ENCODE results near the gene PCCB.
"Not testable (repeated sequence)": the region's sequence is repeated elsewhere in the genome, so short reads cannot be mapped to it uniquely, and the experiment has no call there.

The PCCB gene

DNA sequence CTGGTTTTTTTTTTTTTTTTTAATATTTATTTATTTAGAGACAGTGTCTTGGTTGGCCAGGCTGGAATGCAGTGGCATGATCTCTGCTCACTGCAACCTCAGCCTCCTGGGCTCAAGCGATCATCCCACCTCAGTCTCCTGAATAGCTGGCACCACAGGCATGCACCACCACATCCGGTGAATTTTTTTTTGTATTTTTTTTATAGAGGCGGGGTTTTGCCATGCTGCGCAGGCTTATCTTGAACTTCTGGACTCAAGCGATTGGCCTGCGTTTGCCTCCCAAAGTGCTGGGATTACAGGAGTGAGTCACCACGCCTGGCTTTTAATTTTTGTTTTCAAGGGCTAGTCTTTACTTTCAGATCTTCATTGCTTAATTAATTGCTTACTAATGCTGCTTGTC is 13.1 kb downstream of the PCCB start:
- DNase-seq (ENCODE audit: low spot score), result no peak

DNA sequence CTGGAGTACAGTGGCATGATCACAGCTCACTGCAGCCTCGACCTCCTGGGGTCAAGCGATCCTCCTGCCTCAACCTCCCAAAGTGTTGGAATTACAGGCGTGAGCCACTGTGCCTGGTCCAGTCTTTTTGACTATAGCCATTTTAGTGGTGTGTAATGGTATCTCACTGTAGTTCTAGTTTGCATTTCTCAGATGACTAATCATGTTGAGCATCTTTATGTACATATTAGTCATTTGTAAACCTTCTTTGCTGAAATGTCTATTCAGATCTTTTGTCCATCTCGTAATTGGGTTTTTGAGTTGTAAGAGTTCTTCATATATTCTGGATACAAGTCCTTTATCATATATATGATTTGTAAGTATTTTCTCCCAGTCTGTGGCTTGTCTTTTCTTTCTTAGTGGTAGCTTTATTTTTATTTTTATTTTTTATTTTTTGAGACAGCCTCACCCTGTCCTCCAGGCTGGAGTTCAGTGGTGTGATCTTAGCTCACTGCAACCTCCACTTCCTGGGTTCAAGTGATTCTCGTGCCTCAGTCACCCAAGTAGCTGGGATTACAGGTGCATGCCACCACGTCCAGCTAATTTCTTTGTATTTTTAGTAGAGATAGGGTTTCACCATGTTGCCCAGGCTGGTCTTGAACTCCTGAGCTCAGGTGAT is 16.5 kb downstream of the PCCB start:
- DNase-seq (ENCODE audit: low spot score), result not testable (repeated sequence)

DNA sequence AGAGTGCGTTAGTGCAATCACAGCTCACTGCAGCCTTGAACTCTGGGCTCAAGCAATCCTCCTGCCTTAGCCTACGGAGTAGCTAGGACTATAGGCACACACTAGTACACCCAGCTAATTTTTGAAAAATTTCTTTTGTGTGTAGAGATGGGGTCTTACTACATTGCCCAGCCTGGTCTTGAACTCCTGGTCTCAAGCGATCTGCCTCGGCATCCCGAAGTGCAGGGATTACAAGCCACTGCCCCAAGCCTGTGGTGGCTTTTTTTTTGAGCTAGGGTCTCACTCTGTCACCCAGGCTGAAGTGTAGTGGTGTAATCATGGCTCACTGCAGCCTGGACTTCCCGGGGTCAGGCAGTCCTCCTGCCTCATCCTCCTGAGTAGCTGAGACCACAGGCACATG is 17.1 kb downstream of the PCCB start:
- no peak for DNase-seq (ENCODE audit: low spot score)

DNA sequence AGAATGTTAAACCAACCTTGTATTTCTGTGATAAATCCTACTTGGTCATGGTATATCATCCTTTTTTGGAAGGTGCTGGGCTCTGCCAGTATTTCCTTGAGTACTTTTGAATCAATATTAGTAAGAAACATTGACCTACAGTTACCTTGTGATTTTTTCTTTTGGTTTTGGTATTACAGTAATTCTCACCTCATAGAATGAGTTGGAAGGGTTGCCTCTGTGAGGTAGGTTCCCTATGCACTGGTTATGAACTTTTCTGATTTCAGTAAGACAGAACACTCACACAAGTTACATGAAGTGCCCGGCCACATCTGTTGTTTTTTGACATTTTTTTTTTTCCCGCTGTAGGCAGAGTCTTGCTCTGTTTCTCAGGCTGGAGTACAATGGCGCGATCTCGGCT is 20.0 kb downstream of the PCCB start:
- no peak for DNase-seq (ENCODE audit: low spot score)

DNA sequence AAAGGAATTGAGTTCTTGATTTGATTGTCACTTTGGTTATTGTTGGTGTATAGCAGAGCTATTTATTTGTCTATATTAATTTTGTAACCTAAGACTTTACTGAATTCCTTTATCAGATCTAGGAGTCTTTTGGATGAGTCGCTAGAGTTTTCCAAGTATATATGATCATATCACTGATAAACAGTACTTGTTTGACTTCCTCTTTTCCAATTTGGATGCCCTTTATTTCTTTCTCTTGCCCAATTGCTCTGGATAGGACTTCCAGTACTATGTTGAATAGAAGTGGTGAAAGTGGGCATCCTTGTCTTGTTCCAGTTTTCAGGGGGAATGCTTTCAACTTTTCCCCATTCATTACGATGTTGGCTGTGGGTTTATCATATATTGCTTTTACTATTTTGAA is 21.5 kb downstream of the PCCB start:
- DNase-seq (ENCODE audit: low spot score), result not testable (repeated sequence)

DNA sequence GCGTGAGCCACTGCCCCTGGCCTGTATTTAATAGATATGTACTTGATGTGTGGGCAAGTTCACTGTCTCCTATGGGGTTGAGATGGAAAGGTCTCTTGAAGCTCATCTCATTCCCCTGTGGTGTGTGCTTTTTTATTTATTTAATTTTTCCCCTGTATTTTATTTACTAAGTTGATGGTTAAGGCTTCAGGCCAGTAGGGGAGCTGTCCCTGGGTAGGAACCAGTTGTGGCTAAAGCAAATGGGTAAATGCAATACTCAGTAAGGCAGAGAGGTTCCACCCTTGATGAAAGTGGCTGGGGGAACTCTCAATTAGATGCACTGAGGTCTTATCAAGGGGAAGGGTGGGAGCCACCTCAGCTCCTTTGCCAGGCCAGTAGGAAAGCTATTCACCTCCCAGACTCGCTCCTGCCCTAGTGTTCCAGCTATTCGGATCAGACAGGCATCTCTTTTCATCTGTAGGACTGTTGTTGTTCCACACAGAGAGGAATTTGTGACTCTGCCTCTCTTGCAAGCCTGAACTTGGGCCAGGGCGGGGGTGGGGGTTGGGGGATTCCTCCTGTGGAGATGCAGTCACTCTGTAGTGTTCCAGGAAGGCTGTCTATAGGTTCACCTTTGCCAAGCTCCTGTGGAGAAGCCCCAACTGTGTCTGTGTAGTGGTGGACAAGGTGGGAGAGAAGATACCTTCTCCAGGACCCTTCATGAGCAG is 26.1 kb downstream of the PCCB start:
- DNase-seq (ENCODE audit: low spot score), result no peak

DNA sequence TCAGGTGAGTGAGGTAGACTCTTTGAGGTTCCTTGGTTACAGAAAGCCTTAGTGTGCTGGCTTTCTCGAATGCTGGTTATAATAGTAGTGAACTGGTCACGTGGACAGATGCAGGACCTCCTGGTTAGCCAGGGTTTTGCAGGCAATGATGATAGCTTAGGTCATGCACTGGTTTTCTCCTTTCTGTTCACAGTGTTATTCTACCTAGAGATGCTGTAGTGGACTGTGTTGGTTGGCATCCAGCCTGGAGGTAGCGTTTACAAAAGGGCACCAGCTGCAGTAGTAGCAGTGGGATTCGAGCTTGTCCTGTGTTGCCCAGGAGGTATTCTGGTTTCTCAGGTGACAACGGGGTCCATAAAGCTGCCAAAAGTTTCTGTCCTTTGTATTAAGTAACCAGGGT is 27.0 kb downstream of the PCCB start:
- no peak for DNase-seq (ENCODE audit: low spot score)

DNA sequence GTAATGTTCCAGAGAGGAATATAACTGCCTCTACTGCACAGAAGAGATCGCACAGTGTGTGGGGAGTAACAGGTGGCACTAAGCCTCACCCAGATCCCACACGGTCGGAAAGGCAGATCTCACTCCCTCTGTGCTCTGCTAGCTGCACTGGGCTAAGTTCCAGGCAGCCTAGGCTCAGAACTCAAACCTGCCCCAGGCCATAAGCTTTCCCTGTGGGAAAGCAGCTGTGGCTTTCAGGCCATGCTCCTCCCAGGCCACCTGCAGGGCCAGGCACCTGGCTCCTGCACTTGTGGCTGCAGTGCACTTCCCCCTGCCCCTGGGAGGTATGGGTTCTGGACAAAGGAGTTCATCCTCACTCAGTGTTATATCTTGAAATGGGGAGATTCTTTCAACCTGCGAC is 27.5 kb downstream of the PCCB start:
- DNase-seq (ENCODE audit: low spot score), result no peak

DNA sequence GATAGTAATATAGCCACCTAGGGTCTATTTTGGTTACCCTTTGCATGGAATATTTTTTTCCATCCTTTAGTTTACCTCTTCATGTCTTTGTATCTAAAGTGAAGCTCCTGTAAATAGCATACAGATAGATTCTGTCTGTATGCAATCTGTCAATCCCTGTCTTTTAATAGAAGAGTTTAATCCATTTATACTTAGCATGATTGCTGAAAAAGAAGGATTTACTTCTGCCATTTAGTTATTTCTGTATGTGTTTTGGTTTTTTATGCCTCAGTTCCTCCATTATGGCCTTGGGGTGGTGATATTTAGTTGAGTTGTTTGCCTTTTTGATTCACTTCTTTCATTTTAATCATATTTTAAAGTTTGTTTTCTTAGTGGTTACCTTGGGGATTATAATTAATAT is 29.0 kb downstream of the PCCB start:
- DNase-seq (ENCODE audit: low spot score), result no peak

DNA sequence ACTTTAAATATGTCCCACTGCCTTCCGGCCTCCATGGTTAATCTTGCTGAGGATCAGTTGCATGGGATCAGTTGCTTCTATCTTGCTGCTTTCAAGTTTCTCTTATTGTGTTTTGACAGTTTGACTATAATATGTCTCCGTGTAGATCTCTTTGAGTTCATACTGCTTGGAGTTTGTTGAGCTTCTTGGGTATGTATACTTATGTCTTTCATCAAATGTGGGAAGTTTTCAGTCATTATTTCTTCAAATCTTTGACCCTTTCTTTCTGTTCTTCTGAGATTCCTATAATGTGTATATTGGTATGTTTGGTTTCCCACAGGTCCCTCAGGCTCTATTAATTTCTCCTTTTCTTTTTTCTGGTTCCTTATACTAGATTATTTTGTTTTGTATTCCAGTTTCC is 30.8 kb downstream of the PCCB start:
- DNase-seq (ENCODE audit: low spot score), result no peak

DNA sequence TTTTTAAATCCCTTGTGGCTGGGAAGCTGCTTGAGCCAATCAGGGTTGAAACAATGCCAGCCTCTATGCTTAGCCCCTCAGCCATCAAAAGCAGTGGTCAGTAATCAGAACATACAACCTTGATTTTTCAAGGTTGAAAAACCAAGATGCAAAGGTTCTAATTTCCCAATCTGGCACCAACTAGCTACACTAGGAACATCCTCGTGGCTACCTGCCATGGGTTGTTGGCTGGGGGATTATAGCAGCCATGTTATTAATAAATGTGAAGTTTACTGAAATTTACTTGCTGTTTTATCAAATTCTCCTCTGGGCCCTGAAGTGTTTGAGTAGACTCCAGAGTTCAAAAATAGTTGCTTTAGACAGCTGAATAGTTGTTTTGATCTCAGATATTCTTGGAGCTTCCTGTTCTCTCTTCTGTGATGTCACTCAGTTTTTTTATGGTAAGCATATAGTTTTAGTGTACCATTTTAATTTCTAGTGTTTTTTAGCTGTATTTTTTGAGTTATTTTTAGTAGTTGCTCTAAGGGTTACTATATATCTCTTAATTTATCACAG is 31.9 kb downstream of the PCCB start:
- DNase-seq (ENCODE audit: low spot score), result no peak

DNA sequence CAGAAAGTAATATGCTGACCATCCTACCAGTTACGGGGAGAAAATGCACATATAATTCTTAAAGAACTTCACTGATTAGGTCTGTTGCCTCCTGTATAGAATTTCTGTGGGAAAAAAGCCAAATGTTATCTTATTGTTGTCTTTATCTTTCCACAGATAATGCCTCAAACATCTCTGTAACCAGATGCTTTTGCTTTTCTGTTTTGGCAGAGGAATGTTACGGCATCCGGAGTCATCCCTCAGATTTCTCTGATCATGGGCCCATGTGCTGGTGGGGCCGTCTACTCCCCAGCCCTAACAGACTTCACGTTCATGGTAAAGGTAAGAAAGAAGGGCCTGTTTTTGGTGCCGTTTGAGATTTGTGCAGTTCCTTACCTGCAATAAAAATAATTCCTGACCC is 33.5 kb downstream of the PCCB start:
- no peak for DNase-seq (ENCODE audit: low spot score)

DNA sequence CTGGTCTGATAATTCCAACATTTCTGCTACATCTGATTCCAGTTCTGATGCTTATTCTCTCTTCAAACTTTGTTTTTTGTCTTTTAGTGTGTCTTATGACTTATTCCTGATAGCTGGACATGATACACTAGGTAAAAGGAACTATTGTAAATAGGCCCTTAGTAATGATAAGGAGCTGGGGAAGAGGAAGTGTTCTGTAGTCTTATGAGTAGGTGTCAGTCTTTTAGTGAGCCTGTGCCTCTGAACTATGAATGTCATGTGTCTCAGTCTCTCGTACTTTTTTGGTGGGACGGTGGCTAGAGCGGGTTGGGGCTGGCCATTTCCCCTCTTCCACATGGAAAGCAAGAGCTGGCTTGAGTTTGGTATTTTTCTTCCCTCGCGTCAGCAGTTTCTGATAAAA is 41.2 kb downstream of the PCCB start:
- no peak for DNase-seq (ENCODE audit: low spot score)

DNA sequence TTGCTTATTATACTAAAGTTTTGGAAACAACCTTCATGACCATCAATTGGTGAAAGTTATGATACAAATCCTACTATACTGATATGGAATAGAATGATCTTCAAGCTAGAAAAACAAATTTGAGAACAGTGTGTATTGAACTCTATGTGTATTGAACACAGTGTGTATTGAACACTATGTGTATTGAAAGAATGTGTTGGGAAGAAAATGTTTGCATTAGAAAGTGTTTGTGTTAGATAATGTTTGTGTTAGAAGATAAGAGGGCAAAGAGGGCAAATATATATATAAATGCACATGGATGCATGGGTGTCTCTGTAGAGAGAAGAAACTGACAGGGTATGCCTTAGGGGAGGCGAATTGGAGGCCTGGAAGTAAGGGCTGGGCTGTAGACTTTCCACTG is 42.4 kb downstream of the PCCB start:
- DNase-seq (ENCODE audit: low spot score), result no peak

DNA sequence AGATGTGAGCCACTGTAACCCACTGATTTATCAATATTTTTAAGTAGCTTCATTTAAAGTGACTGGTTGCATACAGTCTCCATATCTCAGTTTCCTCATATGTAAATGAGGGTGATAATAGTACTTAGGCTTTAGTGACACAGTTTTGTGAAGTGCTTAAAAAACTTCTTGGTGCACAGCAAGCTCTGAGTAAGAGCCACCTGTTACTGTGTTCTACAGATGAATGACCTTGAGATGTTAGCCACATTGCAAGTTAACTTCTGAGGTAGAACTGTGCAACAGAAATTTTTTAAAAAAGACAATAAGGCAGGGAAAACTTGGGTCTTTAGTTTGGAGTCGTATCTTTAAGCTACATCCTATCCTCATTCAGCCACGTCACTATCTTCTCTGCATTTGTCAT is 43.1 kb downstream of the PCCB start:
- DNase-seq (ENCODE audit: low spot score), result no peak

DNA sequence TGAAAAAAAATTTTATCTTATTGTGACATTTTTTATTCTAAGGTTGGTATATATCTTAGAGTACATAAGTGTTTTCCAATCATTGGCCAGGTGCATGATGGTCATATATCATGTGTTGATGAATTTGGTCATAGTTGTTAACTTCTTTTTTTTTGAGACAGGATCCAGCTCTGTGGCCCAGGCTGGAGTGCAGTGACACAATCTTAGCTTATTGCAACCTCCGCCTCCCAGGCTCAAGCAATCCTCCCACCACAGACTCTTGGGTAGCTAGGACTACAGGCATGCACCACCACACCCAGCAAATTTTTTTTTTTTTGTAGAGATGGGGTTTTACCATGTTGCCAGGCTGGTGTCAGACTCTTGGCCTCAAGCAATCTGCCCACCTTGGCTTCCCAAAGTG is 44.0 kb downstream of the PCCB start:
- DNase-seq (ENCODE audit: low spot score), result no peak

DNA sequence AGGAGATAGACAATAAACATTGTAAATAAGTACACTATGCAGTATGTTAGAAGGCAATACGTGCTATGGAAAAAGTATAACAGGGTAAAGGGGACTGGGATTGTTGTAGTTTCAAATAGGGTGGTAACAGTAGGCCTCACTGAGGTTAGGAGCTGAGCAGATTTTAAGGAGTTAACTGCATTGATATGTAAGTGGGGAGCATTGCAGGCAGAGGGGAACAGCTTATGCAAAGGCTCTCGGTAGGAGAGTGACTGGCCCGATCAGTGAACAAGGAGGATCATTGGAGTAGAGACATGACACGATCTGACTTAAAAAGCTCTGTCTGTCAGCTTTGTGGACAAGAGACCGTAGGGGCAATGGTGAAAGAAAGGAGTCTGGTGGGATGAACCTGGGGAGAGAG is 46.8 kb downstream of the PCCB start:
- no peak for DNase-seq (ENCODE audit: low spot score)

DNA sequence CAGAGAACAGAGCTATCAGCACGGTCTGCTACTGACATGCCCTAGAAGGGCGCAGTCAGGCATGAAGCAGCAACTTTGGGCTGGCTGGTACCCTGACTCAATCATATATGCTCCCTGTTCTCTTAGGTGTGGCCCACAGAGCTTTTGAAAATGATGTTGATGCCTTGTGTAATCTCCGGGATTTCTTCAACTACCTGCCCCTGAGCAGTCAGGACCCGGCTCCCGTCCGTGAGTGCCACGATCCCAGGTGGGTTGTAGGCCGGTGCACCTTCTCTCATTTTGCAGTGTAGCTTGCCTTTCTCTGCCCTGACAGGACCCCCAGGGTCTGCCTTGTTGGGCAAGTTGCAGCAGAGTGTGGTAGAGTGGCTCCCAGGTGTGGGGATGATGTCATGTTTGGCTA is 47.7 kb downstream of the PCCB start:
- no peak for DNase-seq (ENCODE audit: low spot score)

DNA sequence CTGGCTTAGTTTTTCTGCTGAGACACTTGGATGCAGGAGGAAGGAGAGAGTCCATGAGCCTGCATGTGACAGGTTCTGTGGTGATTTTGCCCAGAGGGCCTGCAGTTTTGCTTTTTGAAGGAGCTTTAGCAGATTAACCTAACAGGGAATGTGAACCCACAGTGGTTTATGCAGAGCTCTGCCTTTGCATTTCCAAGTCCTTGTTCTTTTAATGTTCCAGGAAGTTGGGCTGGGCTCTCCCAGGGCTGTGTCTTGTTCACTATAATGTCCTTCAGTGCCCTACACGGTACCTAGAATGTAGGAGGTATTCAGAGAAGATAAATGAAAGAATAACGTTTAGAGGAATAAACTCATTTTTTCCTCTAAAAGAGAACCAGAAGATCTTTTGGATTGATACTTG is 50.3 kb downstream of the PCCB start:
- DNase-seq (ENCODE audit: low spot score), result no peak

DNA sequence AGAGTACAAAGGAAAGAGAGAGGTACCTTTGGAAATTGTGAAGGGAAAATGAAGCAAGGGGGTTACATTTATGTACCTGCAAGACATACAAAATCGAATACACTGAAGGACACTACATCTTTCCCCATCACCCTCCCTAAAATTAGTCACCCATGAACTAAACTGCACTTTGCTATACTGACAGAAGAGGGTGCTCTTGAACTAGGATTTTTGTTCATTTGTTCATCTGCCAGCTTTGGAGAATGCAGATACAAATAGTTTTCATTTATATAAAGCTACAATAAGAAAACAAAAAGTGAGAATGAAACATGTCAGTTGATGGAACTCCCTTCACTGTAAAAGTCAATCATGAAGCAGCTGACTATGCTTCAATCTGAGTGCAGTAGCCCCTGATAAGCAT is 55.7 kb downstream of the PCCB start:
- no peak for DNase-seq (ENCODE audit: low spot score)

DNA sequence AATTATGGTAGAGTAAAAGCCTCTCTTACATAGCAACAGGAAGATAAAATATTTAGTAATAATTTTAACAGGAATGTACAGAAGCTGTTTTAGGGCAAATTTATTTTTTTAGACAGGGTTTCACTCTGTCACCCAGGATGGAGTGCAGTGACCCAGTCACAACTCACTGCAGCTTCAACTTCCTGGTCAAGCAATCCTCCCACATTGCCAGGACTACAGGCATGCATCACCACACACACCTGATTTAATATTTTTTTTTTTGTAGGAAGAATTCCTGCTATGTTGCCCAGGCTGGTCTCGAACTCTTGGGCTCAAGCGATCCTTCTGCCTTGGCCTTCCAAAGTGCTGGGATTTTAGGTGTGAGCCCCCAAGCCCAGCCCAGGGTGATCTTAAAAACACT is 61.1 kb downstream of the PCCB start:
- no peak for DNase-seq (ENCODE audit: low spot score)

DNA sequence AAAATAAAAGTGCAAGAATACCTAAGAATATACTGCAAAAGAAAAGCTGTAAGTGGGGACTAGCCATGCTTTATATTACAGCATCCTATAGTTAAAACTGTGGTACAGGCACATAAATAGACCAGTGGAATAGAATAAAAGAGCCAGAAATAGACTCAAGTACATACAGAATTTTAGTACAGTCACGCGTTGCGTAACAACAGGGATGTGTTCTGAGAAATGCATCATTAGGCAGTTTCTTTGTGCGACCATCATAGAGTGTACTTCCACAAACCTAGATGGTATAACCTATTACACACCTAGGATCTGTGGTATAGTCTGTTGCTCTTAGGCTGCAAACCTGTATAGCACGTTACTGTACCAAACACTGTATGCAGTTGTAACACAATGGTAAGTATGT is 61.8 kb downstream of the PCCB start:
- DNase-seq (ENCODE audit: low spot score), result no peak

DNA sequence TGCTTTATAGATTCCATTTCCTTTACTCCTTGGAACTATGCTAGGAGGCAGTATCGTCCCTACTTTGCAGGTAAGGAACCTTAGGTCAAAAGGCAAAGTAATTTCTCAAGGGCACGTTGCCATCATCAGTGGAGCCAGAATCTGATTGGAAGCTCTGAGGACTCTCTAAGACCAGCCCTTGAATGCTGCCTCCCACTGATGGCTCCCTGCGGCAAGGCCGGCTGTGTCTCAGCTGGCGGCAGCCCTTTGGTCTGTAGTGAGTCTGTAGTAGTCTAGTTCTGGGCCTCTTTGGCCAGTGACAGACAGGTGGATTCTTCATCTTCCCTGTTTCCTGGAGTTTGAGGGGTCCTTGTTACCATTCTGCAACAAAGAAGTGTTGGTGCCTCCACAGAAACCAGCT is 76.2 kb downstream of the PCCB start:
- no peak for DNase-seq (ENCODE audit: low spot score)

DNA sequence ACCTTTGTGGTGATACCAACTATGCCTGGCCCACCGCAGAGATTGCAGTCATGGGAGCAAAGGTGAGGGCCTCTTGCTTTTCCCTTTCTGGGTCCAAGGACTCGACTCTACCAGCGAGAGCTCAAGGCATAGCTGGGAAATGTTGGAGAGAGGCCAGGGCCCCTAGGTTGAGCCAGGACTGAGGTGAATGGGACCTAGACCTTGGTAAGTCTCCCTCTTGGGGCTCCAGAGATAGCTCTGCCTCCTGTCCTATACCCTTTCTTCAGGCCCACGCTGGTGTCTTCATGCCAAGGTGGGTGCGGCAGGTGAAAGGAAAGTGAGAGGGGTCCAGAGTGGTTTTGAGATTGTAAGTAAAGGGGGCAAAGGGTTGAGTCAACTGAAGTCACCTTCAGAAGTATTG is 77.5 kb downstream of the PCCB start:
- DNase-seq (ENCODE audit: low spot score), result no peak

All from CD4-positive, alpha-beta T cell treated with Interleukin-2 at 100 ng/mL for 4 hours (primary cell).